SK-N-MC (cell line): ENCODE results near the gene PYROXD2.
A peak's percentile ranks its signal among the peaks of the same experiment; 100 is the strongest.

Experiments
- DNase-seq: peaks from one replicate; pipeline ENCODE4 v3.0.0-alpha.2; 2011; ENCODE audit warnings: low read depth, low spot score
- H3K27ac ChIP-seq: fragments of 200-600 bp; sonication (generic); 2 replicates; pipeline ENCODE4 v1.5.1; 2016; ENCODE audit warnings: mixed run types
- H3K36me3 ChIP-seq: fragments of 200-600 bp; sonication (generic); 2 replicates; pipeline ENCODE4 v1.6.1; 2017; ENCODE audit warnings: antibody characterized with exemption, low read length, mixed read lengths; ENCODE audit not compliant: insufficient read depth
- H3K4me3 ChIP-seq: fragments of 200-600 bp; sonication (generic); 2 replicates; pipeline ENCODE4 v1.5.1; 2016
- H3K9ac ChIP-seq: fragments of 200-600 bp; sonication (generic); 2 replicates; pipeline ENCODE4 v1.8.0; 2017; ENCODE audit warnings: mixed run types, mixed read lengths; ENCODE audit not compliant: insufficient read length
- H3K9me3 ChIP-seq: fragments of 200-600 bp; sonication (generic); 2 replicates; pipeline ENCODE4 v1.6.1; 2017; ENCODE audit warnings: low read depth, mild to moderate bottlenecking, antibody characterized with exemption, low read length, moderate library complexity, mixed read lengths
- EZH2 ChIP-seq: fragments of 200-600 bp; sonication (generic); IDR thresholded peaks from one replicate; pipeline ENCODE4 v1.6.1; 2017; ENCODE audit warnings: antibody characterized with exemption
- FOXP2 ChIP-seq: optimal IDR thresholded peaks from 2 replicates; pipeline ENCODE3; 2011; ENCODE audit warnings: mild to moderate bottlenecking, moderate library complexity; ENCODE audit not compliant: insufficient read depth; ENCODE audit errors: extremely low read length, control extremely low read depth
- POLR2AphosphoS5 ChIP-seq: IDR thresholded peaks from 2 replicates; pipeline ENCODE4 v1.6.1; 2012; ENCODE audit warnings: mild to moderate bottlenecking, low read depth, low read length, borderline replicate concordance

Gene PYROXD2

DNA sequence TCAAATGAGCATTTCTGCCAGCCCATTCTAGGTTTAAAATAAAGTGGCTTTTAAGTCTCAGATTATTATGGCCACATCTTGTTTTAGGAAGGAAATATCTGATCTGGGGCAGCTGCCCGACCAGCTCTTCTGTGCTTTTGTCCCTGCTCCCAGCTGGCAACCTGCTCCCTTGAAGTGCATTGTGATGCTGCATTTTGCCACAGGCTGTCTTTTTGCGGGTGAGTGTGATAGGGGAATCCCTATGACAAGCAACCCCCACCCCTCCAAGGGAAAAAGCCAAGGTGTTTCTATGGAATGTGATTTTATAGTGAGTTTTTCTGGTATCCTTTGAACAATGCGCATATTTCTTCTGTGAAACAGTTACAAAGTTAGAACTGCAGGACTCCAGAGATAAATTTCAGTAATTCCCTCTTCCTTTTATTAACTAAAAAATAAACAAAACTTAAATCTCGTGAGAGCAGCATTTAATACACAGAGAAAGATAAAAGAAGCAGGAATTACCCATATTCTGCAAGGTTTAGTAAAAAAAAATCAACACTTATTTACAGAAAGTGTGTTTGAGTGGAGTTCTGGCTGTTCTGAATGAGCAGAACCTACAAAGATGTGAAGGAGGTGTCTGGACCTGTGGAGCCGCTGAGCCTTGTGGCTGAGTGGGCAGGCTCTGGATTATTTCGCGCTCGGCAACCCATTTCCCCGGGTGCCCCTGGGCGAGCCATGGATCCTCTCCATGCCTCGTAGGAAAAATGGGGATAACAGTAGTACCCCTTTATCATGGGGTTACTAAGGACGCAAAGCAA is 41.9 kb upstream of the PYROXD2 start:
- H3K36me3 ChIP-seq, result no peaks in the 10 kb centered on the region
- H3K9ac ChIP-seq, result no peak overlapping the region
- no peak overlapping the region for H3K4me3 ChIP-seq
- no peaks in the 10 kb centered on the region for H3K9me3 ChIP-seq
- TF ChIP-seq EZH2, result no peak
- no peak for TF ChIP-seq FOXP2
- TF ChIP-seq POLR2AphosphoS5, result no peak
- DNase-seq, result no peak
- no peak overlapping the region for H3K27ac ChIP-seq

DNA sequence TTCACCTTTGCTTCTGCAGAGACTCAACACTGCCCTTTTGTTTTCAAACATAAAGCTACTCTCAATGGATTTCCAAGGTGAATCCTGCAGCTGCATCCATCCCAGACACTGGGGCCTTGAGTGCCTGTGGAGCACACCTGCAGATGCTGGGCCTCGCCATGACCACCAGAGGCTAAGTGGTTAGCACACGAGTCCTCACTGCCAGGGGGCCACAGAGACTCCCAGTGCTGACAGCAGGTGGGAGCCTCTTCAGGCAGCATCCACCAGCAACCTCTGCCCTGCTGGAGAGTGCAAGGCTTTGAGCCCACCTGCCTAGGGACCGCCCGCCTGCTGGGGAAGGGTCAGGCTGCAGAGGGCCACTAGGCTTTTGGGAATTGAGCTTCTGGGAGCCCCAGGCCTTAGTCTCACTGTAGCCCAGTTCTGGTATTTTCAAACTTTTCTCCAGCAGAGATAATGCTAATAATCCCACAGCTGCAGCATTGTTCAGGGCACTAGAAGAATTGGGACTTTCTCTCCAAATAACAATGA is 41.1 kb upstream of the PYROXD2 start:
- Histone ChIP-seq H3K36me3 (no peaks in the 10 kb centered on the region), H3K27ac (no peak overlapping the region), H3K9me3 (no peaks in the 10 kb centered on the region), H3K9ac (no peak overlapping the region), H3K4me3 (no peak overlapping the region)
- no peak for DNase-seq
- TF ChIP-seq FOXP2 (no peak), EZH2 (no peak), POLR2AphosphoS5 (no peak)

DNA sequence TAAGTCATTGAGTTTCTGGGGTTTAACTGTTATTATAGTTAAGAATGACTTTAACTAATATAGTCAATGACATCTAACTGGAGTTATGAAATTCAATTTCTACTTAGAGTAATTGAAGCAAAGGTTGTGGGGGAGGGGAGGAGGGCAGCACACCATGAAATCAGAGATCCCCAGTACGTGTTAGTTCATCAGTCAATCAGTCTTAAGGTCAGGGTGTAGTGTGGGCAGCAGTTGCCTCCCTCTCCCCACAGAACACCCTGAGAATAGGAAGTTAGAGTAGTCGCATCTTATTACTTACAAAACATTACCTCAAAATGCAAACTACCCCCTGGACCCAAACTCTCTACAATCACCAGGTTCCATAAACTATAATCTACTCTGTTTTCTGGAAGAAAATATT is 38.7 kb upstream of the PYROXD2 start:
- Histone ChIP-seq H3K9me3 (no peaks in the 10 kb centered on the region), H3K27ac (no peak overlapping the region), H3K9ac (no peak overlapping the region), H3K36me3 (no peaks in the 10 kb centered on the region), H3K4me3 (no peak overlapping the region)
- no peak for DNase-seq
- TF ChIP-seq POLR2AphosphoS5, result no peak
- TF ChIP-seq FOXP2, result no peak
- TF ChIP-seq EZH2, result no peak

DNA sequence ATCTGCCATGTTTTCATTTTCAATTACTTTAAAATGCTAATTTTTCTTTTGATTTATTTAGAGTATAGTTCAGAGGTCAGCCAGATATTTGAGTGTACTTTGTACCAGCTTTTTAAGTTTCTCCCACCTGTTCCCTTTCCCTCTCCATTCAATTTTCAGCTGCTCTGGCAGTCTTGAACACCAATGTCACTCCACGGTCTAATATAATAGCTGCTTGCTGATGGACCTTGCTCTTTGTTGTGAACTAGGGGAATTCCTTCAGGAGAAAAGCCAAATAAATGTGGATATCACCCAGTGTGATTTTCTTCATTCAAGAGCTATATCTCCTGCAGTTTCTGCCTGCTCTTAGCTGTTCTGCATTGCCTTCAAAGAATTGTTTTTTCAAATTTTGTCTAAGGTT is 35.6 kb upstream of the PYROXD2 start:
- H3K36me3 ChIP-seq, result no peaks in the 10 kb centered on the region
- no peak overlapping the region for H3K27ac ChIP-seq
- H3K9ac ChIP-seq, result no peak overlapping the region
- TF ChIP-seq FOXP2 (no peak), EZH2 (no peak), POLR2AphosphoS5 (no peak)
- H3K9me3 ChIP-seq, result no peaks in the 10 kb centered on the region
- H3K4me3 ChIP-seq, result no peak overlapping the region
- no peak for DNase-seq

DNA sequence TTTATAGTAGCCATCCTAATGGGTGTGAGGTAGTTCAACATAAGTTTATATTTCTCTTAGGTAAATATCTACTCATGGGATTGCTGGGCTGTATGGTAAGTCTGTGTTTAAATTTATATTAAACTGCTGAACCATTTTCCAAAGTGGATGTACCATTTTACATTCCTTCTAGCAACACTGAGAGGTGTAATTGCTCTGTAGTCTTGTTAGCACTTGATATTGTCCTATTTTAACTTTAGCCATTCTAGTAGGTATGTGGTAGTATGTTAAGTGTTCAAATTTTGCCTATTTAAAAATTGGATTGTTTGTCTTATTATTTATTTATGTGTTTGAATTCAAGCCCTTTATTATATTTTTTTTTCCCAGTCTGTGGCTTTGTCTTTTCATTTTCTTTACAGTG is 34.3 kb upstream of the PYROXD2 start:
- no peak overlapping the region for H3K9ac ChIP-seq
- no peaks in the 10 kb centered on the region for H3K36me3 ChIP-seq
- H3K4me3 ChIP-seq, result no peak overlapping the region
- TF ChIP-seq FOXP2 (no peak), EZH2 (no peak), POLR2AphosphoS5 (no peak)
- no peak for DNase-seq
- no peaks in the 10 kb centered on the region for H3K9me3 ChIP-seq
- H3K27ac ChIP-seq, result no peak overlapping the region

DNA sequence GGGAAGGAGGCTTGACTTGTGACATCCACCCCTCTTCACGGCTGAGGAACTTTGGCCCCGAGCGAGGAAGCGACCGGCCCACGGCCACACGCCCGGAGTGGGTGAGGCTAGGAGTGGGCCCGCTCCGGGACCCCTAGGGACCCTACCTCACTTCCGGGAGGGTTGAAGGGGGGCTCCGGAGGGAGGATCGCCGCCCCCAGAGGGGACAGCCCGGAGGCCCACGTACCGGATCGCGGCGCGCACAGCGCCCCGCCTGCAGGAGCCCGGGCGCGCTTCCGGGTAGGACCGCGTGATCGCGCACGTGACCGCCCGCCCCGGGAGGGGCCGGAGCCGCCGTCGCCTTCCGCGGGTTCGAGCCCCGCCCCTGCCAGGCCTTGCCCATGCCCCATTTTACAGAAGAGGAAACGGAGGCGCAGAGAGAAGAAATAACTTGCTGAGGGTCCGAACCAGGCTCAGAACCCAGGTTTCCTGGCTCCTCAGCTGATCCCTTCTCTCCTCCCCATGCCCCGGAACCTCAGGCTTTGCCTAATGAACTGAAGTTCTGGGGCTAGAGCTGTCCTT is 31.8 kb upstream of the PYROXD2 start, which contains the start of gene HPS1:
HPS1 (minus strand) TSS at position 275 of the 561 bp plus-strand sequence. CDS start 3,695 bp downstream, outside the sequence.
- Histone ChIP-seq H3K9ac (peak within 1 kb of the TSS; percentile 81), H3K9me3 (no peaks in the 10 kb centered on the region), H3K36me3 (peaks cover 6% of the 10 kb centered on the region; the same call in 1 of the 2 replicates), H3K27ac (peak within 1 kb of the TSS; percentile 13; the same call in 1 of the 2 replicates), H3K4me3 (peak within 1 kb of the TSS; percentile 83)
- TF ChIP-seq POLR2AphosphoS5 (peak; percentile 44; the same call in 1 of the 2 replicates), EZH2 (no peak)
- no peak for DNase-seq

DNA sequence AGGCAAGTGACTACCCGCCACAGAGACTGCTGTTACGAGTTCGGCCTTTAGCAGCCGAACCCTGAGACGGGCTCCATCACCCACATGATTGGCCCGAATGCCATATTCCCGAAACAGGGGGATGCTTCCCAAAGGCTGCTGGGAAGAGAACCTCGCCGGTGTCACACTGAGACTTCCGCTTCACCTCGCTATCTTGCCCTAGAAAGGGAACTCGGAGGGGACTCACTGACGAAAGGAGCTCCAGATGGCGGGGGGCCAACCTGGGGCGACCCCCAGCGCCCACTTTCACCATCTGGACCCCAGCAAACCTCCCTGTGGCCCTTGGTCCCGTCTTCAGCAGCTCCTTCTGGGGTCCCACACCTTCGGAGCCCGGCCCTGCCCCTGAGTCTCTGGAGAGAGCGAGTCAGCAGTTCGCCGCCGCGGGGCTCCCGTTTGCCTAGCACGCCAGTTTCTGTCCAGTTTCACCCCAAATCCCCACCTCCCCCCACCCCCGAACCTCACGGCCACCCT is 31.2 kb upstream of the PYROXD2 start:
- H3K9ac ChIP-seq, result peak overlapping the region; percentile 81
- peaks cover 6% of the 10 kb centered on the region; the same call in 1 of the 2 replicates for H3K36me3 ChIP-seq
- peak overlapping the region; percentile 13; the same call in 1 of the 2 replicates for H3K27ac ChIP-seq
- peak overlapping the region; percentile 83 for H3K4me3 ChIP-seq
- H3K9me3 ChIP-seq, result no peaks in the 10 kb centered on the region
- no peak for DNase-seq
- TF ChIP-seq FOXP2 (no peak), EZH2 (no peak), POLR2AphosphoS5 (no peak)

DNA sequence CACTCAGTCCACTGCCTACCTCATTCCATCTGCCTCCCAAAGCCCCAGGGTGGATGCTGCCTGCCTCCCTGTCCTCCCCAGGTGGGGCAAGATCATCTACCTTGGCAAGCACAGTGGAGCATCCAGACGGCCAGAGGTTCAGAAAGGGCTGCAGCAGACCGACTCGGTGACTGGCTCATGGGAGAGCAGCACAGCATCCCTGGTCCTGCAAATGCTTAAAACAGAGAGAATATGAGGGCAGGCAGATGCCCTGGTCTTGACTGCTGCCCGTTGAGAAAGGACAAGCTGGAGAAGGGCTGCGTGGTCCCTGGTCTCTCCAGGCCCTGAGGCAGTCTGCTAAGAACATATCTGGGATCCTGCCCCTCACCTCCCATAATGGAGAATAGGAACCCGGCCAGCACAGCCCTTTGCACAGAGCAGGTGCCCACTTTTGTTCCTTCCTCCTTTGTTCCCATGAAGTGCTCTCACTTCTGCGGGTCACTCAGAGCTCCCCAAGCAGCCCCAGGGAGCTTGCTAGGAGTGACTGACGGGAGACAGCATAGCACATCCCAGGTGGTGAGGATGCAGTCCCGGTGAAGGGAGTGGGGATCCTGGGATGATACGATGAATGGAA is 30.3 kb upstream of the PYROXD2 start:
- Histone ChIP-seq H3K27ac (no peak overlapping the region), H3K9ac (no peak overlapping the region), H3K36me3 (peaks cover 6% of the 10 kb centered on the region), H3K9me3 (no peaks in the 10 kb centered on the region), H3K4me3 (no peak overlapping the region)
- DNase-seq, result no peak
- TF ChIP-seq FOXP2 (no peak), EZH2 (no peak)
